Eye (tissue), 1 donor: ENCODE measurements around the gene C20orf204.

Experiments
- DNase-seq: peaks from one replicate; pipeline ENCODE4 v3.0.0-alpha.2; 2015

The C20orf204 gene

DNA sequence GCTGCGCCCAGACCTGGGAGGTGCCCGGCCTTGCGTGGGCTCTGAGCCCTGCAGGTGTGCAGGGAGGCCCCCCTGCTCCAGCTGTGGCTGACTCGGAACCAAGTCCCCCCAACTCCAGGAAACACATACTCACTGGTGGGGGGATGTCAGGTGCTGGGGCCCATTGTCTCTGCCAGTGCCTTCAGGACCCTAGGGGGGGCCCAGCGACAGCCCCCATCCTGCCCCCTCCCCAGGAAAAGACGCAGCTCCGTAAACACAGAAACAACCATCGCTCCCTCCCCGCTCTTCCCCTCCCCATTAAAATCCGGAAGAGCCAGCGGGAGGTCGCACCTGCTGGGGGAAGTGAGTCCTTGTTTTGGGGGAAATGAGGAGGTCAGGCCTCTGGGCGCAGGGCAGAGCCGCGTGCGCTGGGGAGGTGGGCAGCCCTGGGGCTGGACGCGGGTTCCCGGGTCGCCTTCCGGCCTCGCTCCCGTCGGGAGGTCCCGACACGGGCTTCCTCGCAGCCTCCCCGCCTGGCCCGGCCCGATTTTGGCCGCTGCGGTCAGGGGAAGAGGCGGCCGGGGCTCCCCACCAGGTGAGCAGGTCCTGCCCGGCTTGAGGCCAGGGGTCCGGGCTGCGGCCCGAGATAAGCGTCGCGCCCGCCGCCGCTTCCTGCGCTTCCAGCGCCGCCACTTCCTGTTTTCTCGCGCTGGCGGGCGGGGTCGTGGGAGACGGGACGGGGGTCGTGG is 6.2 kb downstream of the C20orf204 start:
- no peak for DNase-seq

GRCh38 chr20:64043768-64044167 is 7.8 kb downstream of the C20orf204 start:
- no peak for DNase-seq

- no peak for DNase-seq
These were observed 8.7 kb downstream of the C20orf204 start for GRCh38 chr20:64044484-64045247.

DNA sequence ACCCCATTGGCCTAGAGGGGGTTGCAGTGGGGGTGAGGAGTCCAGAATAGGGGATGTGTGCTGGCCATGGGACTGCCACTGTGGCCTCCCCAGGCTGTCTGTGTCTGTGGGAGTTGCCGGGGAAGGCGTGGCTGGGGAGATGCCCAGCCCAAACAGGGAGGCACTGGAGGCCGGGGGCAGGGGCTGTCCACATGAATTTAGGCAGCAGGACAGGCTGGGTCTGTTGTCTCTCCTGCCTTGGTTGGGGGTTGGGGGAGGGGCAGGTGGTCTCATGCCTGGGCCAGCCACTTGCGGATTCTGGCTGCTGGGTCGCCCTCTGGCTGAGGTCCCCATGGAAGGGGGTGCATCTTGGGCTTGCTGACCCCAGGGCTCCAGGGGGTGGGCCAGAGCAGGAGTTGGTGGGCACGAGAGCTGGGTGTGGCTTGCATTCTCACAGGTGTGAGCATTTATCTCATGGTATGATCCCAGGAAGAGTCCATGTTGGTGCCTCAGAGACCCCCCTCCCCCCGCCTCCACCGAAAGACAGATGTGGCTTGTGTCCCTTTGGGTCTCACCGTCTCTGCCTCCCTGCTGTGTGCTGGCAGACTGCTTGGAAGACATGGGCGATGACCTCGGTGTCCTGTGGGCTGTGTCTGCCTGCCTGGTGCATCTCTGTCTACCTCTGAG is 9.5 kb downstream of the C20orf204 start:
- no peak for DNase-seq

- no peak for DNase-seq
These were observed 11.0 kb downstream of the C20orf204 start for GRCh38 chr20:64047046-64047389.

GRCh38 chr20:64047968-64048401 is 12.0 kb downstream of the C20orf204 start:
- DNase-seq, result peak; percentile 40

GRCh38 chr20:64048402-64049044 is 12.5 kb downstream of the C20orf204 start:
- peak; percentile 35 for DNase-seq

- DNase-seq, result peak; percentile 49
These were observed 13.3 kb downstream of the C20orf204 start, which contains the start of gene SOX18 for GRCh38 chr20:64049060-64049877. Gene SOX18 (minus strand): TSS chr20:64049639. CDS start chr20:64049516, 123 bp downstream.

DNA sequence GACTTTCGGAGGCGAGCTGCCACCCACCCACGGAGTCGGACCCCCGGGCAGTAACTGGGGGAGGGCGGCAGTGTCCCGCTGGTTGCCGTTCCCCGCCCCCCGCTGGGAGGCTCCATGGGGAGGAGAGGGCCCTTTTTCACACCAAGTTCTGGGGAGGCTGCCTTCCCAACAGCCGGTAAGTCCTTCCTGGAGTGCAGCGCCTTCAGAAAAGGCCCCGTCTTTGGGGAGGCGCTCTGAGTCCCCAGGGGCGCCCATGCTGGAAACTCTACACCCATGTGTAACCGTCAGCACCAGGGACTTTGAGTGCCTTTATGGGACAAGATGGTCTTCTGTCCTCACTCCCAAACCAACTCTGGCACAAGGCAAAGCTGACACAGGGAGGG is 13.9 kb downstream of the C20orf204 start:
- DNase-seq, result no peak

DNA sequence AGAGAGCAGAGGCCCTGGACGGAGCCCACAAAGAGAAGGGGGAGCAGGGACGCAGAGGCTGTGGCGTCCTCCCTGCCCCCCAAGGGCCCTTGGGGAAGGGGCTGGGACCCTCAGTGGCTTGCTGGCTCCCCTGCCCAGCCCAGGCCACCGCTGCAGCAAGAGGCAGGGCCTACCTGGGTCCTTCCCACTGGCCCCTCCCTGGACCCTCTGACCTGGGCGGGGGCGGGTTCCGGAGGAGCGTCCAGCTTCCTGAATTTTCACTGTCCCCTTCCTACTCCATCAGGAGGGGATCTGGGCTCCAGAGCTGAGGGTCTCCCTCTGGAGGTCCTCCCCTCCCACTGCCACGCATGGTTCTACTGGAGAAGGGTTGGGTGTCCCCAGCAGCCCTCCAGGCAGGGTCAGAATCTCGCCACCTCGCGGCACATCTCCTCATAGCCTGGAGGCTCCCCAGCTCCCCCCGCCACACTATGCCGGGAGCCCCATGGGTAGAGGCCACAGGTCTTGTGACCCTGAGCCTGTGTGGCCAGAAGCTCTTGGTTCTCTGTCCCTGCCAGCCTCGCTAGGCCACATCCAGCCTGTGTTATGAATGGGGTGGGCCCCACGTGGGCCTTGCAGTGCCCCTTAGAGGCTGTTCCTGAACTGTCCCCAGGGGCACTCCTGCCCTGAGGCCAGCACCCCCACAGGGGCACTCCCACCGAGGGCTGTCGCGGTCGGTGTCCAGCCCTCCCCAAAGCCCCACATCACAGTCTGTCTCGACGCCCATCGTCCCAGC is 14.5 kb downstream of the C20orf204 start:
- no peak for DNase-seq

DNA sequence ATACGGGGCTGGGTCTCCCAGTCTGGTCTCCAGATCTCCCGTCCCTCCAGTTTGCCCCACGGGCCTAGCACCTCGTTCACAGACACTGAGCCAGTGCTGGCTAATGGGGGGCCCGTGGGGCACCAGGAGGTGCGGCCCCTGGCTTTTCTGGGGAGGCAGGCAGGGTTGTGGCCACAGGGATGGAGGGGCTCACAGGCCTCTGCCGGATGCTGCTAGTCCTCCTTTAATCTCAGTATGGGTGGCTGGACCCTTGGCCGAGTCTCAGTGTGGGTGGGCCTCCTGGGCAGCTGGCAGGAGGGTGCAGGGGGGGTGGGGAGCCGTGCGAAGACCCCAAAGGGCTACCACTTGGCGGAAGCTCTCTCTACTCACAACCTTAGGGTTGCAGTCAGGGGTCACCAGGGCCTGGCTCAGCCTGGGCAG is 15.1 kb downstream of the C20orf204 start:
- no peak for DNase-seq

DNA sequence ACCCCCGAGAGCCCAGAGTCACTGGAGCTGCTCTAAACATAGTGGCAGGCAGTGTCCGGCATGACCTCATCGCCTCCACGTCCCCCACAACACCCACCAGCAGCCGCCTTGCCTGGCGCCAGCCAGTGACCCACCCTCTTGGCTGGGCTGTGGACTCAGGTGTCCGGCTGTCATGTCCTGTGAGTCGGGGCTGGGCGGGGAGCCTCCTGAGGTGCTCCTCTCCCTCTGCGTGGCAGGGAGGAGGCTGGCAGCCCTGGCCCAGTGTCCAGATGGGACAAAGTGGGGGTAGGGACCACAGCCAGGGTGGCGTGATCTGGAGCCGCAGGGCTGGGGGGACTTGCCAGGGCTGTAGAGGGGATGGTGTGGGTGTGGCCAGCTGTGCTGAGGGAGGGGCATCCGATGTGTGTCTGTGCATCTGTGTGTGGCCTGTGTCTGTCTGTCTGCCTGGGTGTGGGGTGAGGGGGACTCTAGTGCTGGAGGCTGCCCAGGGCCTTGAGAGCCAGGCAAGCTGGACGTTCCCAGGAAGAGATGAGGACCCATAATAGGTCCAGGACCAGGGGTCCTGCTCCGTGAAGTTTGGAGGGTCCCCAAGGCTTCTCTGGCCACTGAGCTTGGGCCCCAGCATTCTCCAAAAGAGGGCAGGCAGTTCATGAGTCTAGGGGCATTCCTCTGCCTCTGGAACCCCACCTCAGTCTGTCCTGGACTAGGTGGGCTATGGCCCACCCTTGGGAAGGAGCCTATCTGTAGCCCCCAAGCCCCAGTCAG is 15.8 kb downstream of the C20orf204 start:
- DNase-seq, result no peak

GRCh38 chr20:64052326-64052722 is 16.3 kb downstream of the C20orf204 start:
- no peak for DNase-seq

DNA sequence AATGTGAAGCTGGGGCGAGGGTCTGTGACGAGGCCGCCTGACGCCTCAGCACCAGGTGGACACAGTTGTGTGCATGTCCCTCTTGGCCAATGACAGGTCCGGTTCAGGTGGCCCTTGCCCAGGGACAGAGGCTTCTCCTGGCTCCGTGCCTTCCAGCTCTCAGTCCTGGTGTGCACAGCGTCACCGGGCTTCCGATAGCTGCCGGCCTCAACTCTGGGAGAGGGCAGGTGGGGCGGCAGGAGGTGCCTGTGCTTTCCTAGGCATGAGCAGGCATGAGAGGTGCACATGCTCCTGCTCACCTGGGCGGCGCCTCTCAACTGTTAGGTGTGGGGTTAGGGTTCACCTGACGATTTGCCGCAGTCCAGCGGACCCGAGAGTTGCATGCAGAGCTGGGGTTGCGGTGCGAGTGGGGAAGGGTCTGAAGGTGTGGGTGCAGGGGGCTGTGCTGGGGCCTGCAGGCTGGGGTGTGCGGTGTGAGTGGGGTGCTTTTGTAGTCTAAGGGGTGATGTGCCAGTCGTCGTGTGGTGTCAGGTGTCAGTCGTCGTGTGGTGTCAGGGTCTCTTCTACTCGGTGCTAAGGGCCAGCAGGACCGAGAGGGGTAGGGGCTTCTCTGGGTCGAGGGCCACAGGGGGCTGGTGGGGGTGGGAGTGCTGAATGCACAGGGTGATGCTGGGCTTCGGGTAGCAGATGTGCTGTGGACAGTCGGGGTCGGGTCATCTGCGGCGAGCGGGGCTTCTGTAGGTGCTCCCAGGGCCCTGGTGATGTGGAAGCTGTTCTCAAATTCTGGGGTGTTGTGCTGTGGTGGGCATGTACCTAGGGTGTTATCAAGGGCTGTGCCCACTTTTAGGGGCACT is 17.2 kb downstream of the C20orf204 start:
- DNase-seq, result no peak

GRCh38 chr20:64053841-64054661 is 18.1 kb downstream of the C20orf204 start:
- peak; percentile 36 for DNase-seq

GRCh38 chr20:64055396-64055892 is 19.5 kb downstream of the C20orf204 start:
- DNase-seq, result no peak

DNA sequence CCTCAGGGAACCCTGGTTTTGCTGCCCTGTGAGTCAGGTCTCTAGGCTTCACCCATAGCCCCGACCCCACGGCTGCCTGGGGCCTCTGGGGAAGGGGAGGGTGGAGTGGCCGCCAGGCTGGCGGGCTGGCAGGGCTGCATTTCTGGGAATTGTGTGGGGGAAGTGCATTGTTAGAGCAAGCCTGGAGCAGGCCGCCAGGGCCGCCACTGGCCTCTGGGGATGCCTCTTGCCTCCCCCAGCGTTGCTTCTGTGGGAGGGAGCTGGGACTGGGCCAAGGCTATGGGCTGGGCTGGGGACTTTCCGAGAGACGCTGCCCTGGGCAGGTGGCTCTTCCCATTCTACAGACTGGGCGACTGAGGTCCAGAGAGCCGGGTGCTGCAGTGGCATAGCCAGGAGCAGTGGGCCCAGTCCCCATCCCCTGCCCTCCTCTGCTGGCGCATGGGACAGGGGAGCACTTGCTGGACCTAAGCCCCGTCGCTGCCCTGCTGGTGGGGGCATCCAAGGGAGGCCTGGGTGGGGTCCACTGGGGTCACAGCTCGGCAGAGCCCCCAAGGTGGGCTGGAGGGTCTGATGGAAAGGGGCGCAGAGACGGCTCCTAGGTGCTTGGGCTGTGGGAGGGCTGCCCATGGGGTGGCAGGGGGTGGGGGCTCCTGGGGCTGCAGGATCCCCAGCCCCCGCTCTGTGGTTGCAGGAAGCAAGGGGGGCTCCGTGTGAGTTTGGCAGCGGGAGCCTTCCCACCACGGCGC is 20.1 kb downstream of the C20orf204 start:
- no peak for DNase-seq

DNA sequence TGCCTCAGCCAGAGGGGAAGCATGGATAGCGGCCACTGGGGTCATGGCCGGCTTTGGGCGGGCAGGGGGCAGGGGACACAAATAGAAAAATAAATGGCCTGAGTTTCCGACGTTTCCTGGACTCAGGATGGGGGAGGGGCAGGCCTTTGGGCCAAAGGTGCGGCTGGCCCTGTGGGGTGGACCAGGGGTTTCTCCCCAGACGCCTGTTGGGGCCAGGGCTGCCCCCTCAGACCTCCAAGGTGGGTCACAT is 20.6 kb downstream of the C20orf204 start:
- DNase-seq, result no peak
